ENCODE data around the gene PPIP5K1.

PPIP5K1 gene

DNA sequence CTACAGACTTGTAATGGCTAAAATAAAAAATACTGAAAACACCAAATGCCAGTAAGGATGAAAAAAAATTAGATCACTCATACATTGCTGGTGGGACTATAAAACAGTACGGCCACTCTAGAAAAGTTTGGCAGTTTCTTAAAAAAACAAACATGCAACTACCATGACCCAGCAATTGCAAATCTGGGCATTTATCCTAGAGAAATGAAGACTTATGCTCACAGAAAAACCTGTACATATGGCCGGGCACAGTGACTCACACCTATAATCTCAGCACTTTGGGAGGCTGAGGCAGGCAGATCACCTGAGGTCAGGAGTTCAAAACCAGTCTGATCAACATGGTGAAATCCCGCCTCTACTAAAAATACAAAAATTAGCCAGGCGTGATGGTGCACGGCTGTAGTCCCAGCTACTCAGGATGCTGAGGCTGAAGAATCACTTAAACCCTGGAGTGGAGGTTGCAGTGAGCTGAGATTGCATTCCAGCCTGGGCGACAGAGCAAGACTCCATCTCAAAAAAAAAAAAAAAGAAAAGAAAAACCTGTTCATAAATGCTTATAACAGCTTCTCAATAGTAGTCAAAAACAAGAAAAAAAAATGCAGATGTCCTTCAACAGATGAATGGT is 102.6 kb downstream of the PPIP5K1 start:
- DNase-seq = no peak

GRCh38 chr15:43484455-43484854 is 105.6 kb downstream of the PPIP5K1 start:
- DNase-seq = no peak

Data from activated CD4-positive, CD25-positive, alpha-beta regulatory T cell treated with anti-CD3 and anti-CD28 coated beads, Interleukin-2, amount 50 U/mL, for 72 hours (primary cell).